GM12892 (cell line): Measurements from ENCODE around the gene PAXX.

Source experiments
- DNase-seq: peaks from one replicate; pipeline ENCODE4 v3.0.0; 2011; ENCODE audit not compliant: insufficient read length
- FAIRE-seq: peaks from 2 replicates; lab custom pipeline; 2011; peaks lifted over from hg19 to GRCh38; lab: Jason Lieb, UNC
- POLR2A ChIP-seq: IDR thresholded peaks from 2 replicates; pipeline ENCODE4 v1.6.1; 2011; ENCODE audit warnings: low read depth, low read length, control low read depth
- POLR2AphosphoS5 ChIP-seq: IDR thresholded peaks from 2 replicates; pipeline ENCODE4 v1.6.1; 2011; ENCODE audit warnings: low read depth, low read length, control low read depth
- TAF1 ChIP-seq: IDR thresholded peaks from 2 replicates; pipeline ENCODE4 v1.6.1; 2011; ENCODE audit warnings: low read depth, mild to moderate bottlenecking, control low read depth, low read length, borderline replicate concordance

PAXX gene

GRCh38 chr9:136972743-136973142, 19.5 kb upstream of the PAXX start:
- TF ChIP-seq POLR2A, result no peak
- TF ChIP-seq POLR2AphosphoS5, result no peak
- no peak for TF ChIP-seq TAF1
- DNase-seq (no peak), FAIRE-seq (no peak)

GRCh38 chr9:136973618-136974617, 18.3 kb upstream of the PAXX start:
- DNase-seq (no peak), FAIRE-seq (no peak)
- TF ChIP-seq POLR2A (no peak), POLR2AphosphoS5 (no peak), TAF1 (no peak)

GRCh38 chr9:136974817-136975535, 17.2 kb upstream of the PAXX start:
- DNase-seq (no peak), FAIRE-seq (no peak)
- TF ChIP-seq POLR2A (no peak), POLR2AphosphoS5 (no peak), TAF1 (no peak)

- FAIRE-seq (no peak), DNase-seq (no peak)
- TF ChIP-seq POLR2A, result no peak
- TF ChIP-seq POLR2AphosphoS5, result no peak
- no peak for TF ChIP-seq TAF1
These were observed 16.6 kb upstream of the PAXX start for GRCh38 chr9:136975644-136976043.

- FAIRE-seq, result no peak
- TF ChIP-seq POLR2AphosphoS5 (no peak), POLR2A (no peak), TAF1 (no peak)
- no peak for DNase-seq
These were observed 15.0 kb upstream of the PAXX start, which contains the start of gene PTGDS for GRCh38 chr9:136977223-136977622. PTGDS (plus strand) TSS chr9:136977504; CDS start chr9:136977579, 75 bp downstream.

DNA sequence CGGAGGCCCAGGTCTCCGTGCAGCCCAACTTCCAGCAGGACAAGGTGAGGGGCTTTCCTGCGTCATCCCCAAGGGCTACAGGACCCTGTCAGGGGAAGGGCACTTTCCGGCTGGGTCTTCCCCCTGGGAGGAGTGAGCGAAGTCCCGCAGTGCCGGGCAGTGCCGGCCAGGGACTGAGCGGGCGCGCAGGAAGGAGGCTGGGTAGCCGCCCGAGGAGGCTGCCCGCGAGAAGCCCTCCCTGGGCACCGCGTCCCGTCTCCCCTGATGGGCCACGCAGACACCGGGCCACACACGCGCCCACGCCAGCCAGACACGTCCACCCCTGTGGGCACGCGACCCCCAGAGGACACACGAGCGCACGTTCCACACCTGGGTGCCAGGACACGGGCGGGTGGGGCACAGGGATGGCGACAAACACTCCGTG, 14.6 kb upstream of the PAXX start:
- no peak for TF ChIP-seq POLR2AphosphoS5
- TF ChIP-seq TAF1, result no peak
- TF ChIP-seq POLR2A, result no peak
- FAIRE-seq, result no peak
- no peak for DNase-seq

GRCh38 chr9:136978073-136978864, 14.0 kb upstream of the PAXX start:
- TF ChIP-seq TAF1 (no peak), POLR2A (no peak), POLR2AphosphoS5 (no peak)
- no peak for FAIRE-seq
- peak; percentile 82 for DNase-seq

GRCh38 chr9:136978865-136979544, 13.2 kb upstream of the PAXX start:
- DNase-seq, result no peak
- TF ChIP-seq POLR2A (no peak), TAF1 (no peak), POLR2AphosphoS5 (no peak)
- FAIRE-seq, result no peak

- no peak for TF ChIP-seq TAF1
- TF ChIP-seq POLR2AphosphoS5, result no peak
- no peak for TF ChIP-seq POLR2A
- FAIRE-seq (no peak), DNase-seq (no peak)
These were observed 12.2 kb upstream of the PAXX start for GRCh38 chr9:136979769-136980587.
